ENCODE results near the gene APOD.
"Not testable (repeated sequence)": the region's sequence is repeated elsewhere in the genome, so short reads cannot be mapped to it uniquely, and the experiment has no call there.

The APOD gene

DNA sequence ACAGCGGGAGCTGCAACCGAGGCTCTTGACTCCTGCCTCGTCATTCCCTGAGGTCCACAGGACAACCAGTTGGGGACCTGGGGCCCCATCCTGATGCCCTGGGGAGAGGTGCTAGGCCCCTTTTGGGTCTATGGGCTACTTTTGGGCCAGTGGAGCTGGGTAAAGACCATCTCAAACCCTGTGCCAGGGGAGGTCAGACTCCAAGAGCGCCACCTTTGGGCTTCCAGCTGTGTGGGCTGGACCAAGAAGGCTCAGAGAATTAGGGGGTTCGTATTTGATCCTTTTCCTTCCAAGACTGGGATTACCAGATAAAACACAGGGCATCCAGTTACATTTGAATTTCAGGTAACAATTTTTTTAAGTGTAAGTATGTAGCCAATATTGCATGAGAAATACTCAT, 33.4 kb upstream of the APOD start:
- not testable (repeated sequence) for H3K27ac ChIP-seq (ENCODE audit: low read length); H3K9me3 ChIP-seq (ENCODE audit: control insufficient read depth, insufficient read depth, low read length); H3K27me3 ChIP-seq (ENCODE audit: control insufficient read depth, insufficient read depth, low read length); H3K36me3 ChIP-seq (ENCODE audit: control insufficient read depth, insufficient read depth, low read length); DNase-seq (ENCODE audit: low read depth, low spot score); H3K4me3 ChIP-seq (ENCODE audit: low read length); H3K4me1 ChIP-seq (ENCODE audit: control insufficient read depth, insufficient read depth, low read length)
- no CpG with 5 or more reads among the region's 5 CpGs for WGBS (ENCODE audit: insufficient coverage, insufficient read length)

DNA sequence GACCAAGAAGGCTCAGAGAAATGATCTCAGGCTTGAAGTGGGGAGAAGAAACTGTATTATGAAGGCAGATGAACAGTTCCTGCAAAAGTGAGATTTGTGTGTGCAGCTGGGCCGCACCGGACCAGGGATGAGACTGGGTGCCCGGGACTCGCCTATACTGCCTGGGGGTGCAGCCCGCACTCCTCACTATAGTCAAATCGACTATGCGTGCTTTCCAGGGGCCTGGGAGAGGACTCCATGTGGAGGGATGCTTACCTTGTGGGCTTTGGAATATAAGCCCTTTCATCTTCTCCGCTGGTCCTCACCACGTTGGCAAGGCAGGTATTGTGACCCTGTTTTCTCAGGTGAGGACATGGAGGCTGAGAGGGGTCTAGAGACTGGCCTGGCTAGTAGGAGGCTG, 32.9 kb upstream of the APOD start:
- WGBS (ENCODE audit: insufficient coverage, insufficient read length), result no CpG with 5 or more reads among the region's 9 CpGs
- H3K36me3 ChIP-seq (ENCODE audit: control insufficient read depth, insufficient read depth, low read length), result no peaks in the 10 kb centered on the region
- no peak overlapping the region for H3K27ac ChIP-seq (ENCODE audit: low read length)
- H3K4me1 ChIP-seq (ENCODE audit: control insufficient read depth, insufficient read depth, low read length), result no peaks in the 10 kb centered on the region
- no peaks in the 10 kb centered on the region for H3K9me3 ChIP-seq (ENCODE audit: control insufficient read depth, insufficient read depth, low read length)
- no peak for DNase-seq (ENCODE audit: low read depth, low spot score)
- no peaks in the 10 kb centered on the region for H3K27me3 ChIP-seq (ENCODE audit: control insufficient read depth, insufficient read depth, low read length)
- H3K4me3 ChIP-seq (ENCODE audit: low read length), result no peak overlapping the region

DNA sequence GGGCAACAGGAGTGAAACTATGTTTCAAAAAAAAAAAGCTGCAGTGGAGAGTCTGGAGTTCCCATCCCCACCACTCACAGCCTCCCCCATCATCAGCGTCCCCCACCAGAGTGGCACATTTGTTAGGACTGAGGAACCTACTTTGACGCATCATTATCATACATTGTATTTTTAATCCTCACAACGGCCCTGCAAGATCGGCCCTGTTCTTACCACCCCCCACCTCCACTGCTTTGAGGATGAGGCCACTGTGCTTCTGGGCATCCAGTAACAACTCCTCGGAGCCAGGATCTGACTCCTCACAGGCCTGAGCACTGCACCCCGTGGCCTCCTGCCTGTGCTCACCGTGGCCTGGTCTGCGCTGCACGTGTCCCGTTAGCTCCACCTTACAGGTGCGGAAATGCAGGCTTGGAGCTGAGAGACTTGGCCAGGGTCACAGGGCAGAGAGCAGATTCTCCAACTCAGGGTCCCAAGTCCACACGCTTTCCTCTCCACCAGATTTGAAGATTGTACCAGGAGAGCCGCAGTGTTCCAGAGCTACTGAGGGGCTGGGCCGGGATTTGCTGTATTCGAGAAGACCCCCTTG, 32.3 kb upstream of the APOD start:
- not testable (repeated sequence) for H3K36me3 ChIP-seq (ENCODE audit: control insufficient read depth, insufficient read depth, low read length); H3K4me3 ChIP-seq (ENCODE audit: low read length); H3K27me3 ChIP-seq (ENCODE audit: control insufficient read depth, insufficient read depth, low read length); H3K27ac ChIP-seq (ENCODE audit: low read length); H3K9me3 ChIP-seq (ENCODE audit: control insufficient read depth, insufficient read depth, low read length); H3K4me1 ChIP-seq (ENCODE audit: control insufficient read depth, insufficient read depth, low read length); DNase-seq (ENCODE audit: low read depth, low spot score)
- no CpG with 5 or more reads among the region's 15 CpGs for WGBS (ENCODE audit: insufficient coverage, insufficient read length)

- not testable (repeated sequence) for DNase-seq (ENCODE audit: low read depth, low spot score); H3K9me3 ChIP-seq (ENCODE audit: control insufficient read depth, insufficient read depth, low read length); H3K27me3 ChIP-seq (ENCODE audit: control insufficient read depth, insufficient read depth, low read length); H3K4me3 ChIP-seq (ENCODE audit: low read length); H3K4me1 ChIP-seq (ENCODE audit: control insufficient read depth, insufficient read depth, low read length); H3K36me3 ChIP-seq (ENCODE audit: control insufficient read depth, insufficient read depth, low read length); H3K27ac ChIP-seq (ENCODE audit: low read length)
- no CpG with 5 or more reads among the region's 16 CpGs for WGBS (ENCODE audit: insufficient coverage, insufficient read length)
Observed at GRCh38 chr3:195614672-195615504, 31.1 kb upstream of the APOD start.

GRCh38 chr3:195613468-195614069, 29.8 kb upstream of the APOD start:
- H3K4me3 ChIP-seq (ENCODE audit: low read length), result no peak overlapping the region
- WGBS (ENCODE audit: insufficient coverage, insufficient read length), result no CpG with 5 or more reads among the region's 15 CpGs
- no peak overlapping the region for H3K27ac ChIP-seq (ENCODE audit: low read length)
- H3K27me3 ChIP-seq (ENCODE audit: control insufficient read depth, insufficient read depth, low read length), result no peaks in the 10 kb centered on the region
- H3K36me3 ChIP-seq (ENCODE audit: control insufficient read depth, insufficient read depth, low read length), result no peaks in the 10 kb centered on the region
- H3K9me3 ChIP-seq (ENCODE audit: control insufficient read depth, insufficient read depth, low read length), result no peaks in the 10 kb centered on the region
- DNase-seq (ENCODE audit: low read depth, low spot score), result no peak
- no peaks in the 10 kb centered on the region for H3K4me1 ChIP-seq (ENCODE audit: control insufficient read depth, insufficient read depth, low read length)

DNA sequence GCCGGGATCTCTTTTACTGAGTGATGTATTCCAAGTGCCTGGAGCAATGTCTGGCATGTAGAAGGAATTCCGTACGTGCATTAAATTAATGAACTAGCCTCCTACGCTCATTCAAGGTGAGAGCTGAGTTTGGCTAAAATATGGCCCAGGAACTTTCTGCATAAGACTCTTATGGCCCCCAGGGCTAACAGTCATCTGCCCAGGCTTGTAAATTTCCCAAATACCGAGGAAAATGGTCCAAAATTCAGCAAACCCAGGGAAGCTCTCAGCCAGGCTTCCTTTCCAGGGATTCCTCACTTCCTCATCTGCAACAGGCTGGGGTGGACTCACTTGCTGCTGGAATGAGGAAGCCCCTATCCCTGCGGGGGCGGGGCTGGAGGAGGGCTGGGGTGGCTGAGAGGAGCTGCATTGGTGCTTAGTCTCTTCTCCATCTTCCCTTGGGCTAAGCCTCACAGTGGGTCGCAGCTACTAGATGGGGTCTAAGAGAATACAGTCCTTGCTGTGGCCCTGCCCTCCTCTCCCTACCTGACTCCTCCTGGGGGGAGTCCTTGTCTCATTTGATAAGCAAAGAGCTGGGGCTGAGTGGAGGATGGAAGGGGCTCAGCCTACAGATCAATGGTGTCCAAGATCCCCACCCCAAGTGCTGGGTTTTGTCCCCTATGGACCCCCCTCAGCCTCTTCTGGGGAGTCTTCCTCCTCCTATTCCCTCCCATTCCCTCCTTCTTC, 28.5 kb upstream of the APOD start:
- H3K27ac ChIP-seq (ENCODE audit: low read length), result no peak overlapping the region
- WGBS (ENCODE audit: insufficient coverage, insufficient read length), result no CpG with 5 or more reads among the region's 8 CpGs
- no peaks in the 10 kb centered on the region for H3K27me3 ChIP-seq (ENCODE audit: control insufficient read depth, insufficient read depth, low read length)
- H3K36me3 ChIP-seq (ENCODE audit: control insufficient read depth, insufficient read depth, low read length), result no peaks in the 10 kb centered on the region
- H3K4me3 ChIP-seq (ENCODE audit: low read length), result no peak overlapping the region
- no peaks in the 10 kb centered on the region for H3K4me1 ChIP-seq (ENCODE audit: control insufficient read depth, insufficient read depth, low read length)
- H3K9me3 ChIP-seq (ENCODE audit: control insufficient read depth, insufficient read depth, low read length), result no peaks in the 10 kb centered on the region
- no peak for DNase-seq (ENCODE audit: low read depth, low spot score)

- Histone ChIP-seq H3K27me3 (ENCODE audit: control insufficient read depth, insufficient read depth, low read length) (no peaks in the 10 kb centered on the region), H3K36me3 (ENCODE audit: control insufficient read depth, insufficient read depth, low read length) (no peaks in the 10 kb centered on the region), H3K4me1 (ENCODE audit: control insufficient read depth, insufficient read depth, low read length) (no peaks in the 10 kb centered on the region), H3K4me3 (ENCODE audit: low read length) (no peak overlapping the region), H3K9me3 (ENCODE audit: control insufficient read depth, insufficient read depth, low read length) (no peaks in the 10 kb centered on the region), H3K27ac (ENCODE audit: low read length) (no peak overlapping the region)
- DNase-seq (ENCODE audit: low read depth, low spot score), result no peak
- no CpG with 5 or more reads among the region's 3 CpGs for WGBS (ENCODE audit: insufficient coverage, insufficient read length)
Observed at GRCh38 chr3:195609229-195609628, 25.5 kb upstream of the APOD start.

- H3K27ac ChIP-seq (ENCODE audit: low read length); DNase-seq (ENCODE audit: low read depth, low spot score); H3K27me3 ChIP-seq (ENCODE audit: control insufficient read depth, insufficient read depth, low read length); H3K4me3 ChIP-seq (ENCODE audit: low read length); H3K9me3 ChIP-seq (ENCODE audit: control insufficient read depth, insufficient read depth, low read length); H3K36me3 ChIP-seq (ENCODE audit: control insufficient read depth, insufficient read depth, low read length); H3K4me1 ChIP-seq (ENCODE audit: control insufficient read depth, insufficient read depth, low read length): not testable (repeated sequence)
- no CpG with 5 or more reads among the region's 2 CpGs for whole genome bisulfite sequencing (ENCODE audit: insufficient coverage, insufficient read length)
Observed at GRCh38 chr3:195601785-195602184, 18.0 kb upstream of the APOD start.

DNA sequence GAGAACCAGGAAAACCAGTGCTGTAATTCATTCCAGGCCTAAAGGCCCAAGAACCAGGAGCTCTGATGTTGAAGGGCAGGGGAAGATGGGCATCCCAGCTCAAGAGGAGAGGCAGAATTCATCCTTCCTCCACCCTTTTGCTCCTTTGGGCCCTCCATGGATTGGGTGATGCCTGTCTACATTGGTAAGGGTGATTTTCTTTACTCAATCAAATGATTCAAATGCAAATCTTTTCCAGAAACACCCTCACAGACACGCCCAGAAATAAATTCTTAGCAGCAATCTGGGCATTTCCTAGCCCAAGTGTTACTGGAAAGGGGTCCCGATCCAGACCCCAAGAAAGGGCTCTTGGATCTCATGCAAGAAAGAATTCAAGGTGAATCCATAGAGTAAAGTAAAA, 17.6 kb upstream of the APOD start:
- Histone ChIP-seq H3K4me3 (ENCODE audit: low read length) (no peak overlapping the region), H3K9me3 (ENCODE audit: control insufficient read depth, insufficient read depth, low read length) (no peaks in the 10 kb centered on the region), H3K27ac (ENCODE audit: low read length) (no peak overlapping the region), H3K27me3 (ENCODE audit: control insufficient read depth, insufficient read depth, low read length) (no peaks in the 10 kb centered on the region), H3K36me3 (ENCODE audit: control insufficient read depth, insufficient read depth, low read length) (no peaks in the 10 kb centered on the region), H3K4me1 (ENCODE audit: control insufficient read depth, insufficient read depth, low read length) (no peaks in the 10 kb centered on the region)
- DNase-seq (ENCODE audit: low read depth, low spot score), result no peak
- WGBS (ENCODE audit: insufficient coverage, insufficient read length), result no CpG with 5 or more reads among the region's 2 CpGs

DNA sequence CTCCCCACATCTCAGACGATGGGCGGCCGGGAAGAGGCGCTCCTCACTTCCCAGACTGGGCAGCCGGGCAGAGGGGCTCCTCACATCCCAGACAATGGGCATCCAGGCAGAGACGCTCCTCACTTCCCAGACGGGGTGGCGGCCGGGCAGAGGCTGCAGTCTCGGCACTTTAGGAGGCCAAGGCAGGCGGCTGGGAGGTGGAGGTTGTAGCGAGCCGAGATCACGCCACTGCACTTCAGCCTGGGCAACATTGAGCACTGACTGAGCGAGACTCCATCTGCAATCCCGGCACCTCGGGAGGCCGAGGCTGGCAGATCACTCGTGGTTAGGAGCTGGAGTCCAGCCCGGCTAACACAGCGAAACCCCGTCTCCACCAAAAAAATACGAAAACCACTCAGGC, 16.2 kb upstream of the APOD start:
- H3K36me3 ChIP-seq (ENCODE audit: control insufficient read depth, insufficient read depth, low read length); H3K4me1 ChIP-seq (ENCODE audit: control insufficient read depth, insufficient read depth, low read length); H3K4me3 ChIP-seq (ENCODE audit: low read length); H3K27ac ChIP-seq (ENCODE audit: low read length); DNase-seq (ENCODE audit: low read depth, low spot score); H3K27me3 ChIP-seq (ENCODE audit: control insufficient read depth, insufficient read depth, low read length); H3K9me3 ChIP-seq (ENCODE audit: control insufficient read depth, insufficient read depth, low read length): not testable (repeated sequence)
- no CpG with 5 or more reads among the region's 23 CpGs for WGBS (ENCODE audit: insufficient coverage, insufficient read length)

Measured in iPS DF 6.9 (cell line).